Liver (tissue), 9 donors: ENCODE data around the gene LYZL6. TPM values are rescaled to one million over a fixed set of nuclear protein-coding genes. Genes with fewer than 3 reads are reported as not detected.
A peak's percentile ranks its signal among the peaks of the same experiment; 100 is the strongest.

Source experiments
- DNase-seq: peaks from one replicate; pipeline ENCODE4 v3.0.0-alpha.2; 2017; ENCODE audit warnings: low spot score
- H3K27ac ChIP-seq, 2 donors: one replicate each; pipeline ENCODE4 v1.7.0; 2013; ENCODE audit warnings: inconsistent platforms in 2 of 2, low read length in 2 of 2, control low read depth in 1 of 2, low read depth in 1 of 2, mild to moderate bottlenecking in 1 of 2
- H3K27me3 ChIP-seq, 4 donors: one replicate each; pipeline versions ENCODE4 v1.6.1 to v1.7.0; 2013; ENCODE audit warnings: low read length in 3 of 4, inconsistent platforms in 1 of 4, mild to moderate bottlenecking in 1 of 4, moderate library complexity in 1 of 4; ENCODE audit not compliant: control insufficient read depth in 4 of 4, insufficient read depth in 4 of 4
- H3K36me3 ChIP-seq, 4 donors: one replicate each; pipeline versions ENCODE4 v1.6.1 to v1.7.0; 2013; ENCODE audit warnings: low read length in 3 of 4, mild to moderate bottlenecking in 3 of 4, low read depth in 1 of 4, moderate library complexity in 1 of 4; ENCODE audit not compliant: control insufficient read depth in 4 of 4, insufficient read depth in 3 of 4
- H3K4me1 ChIP-seq, 4 donors: one replicate each; pipeline versions ENCODE4 v1.6.1 to v1.7.0; 2013; ENCODE audit warnings: low read length in 3 of 4, mild to moderate bottlenecking in 3 of 4, moderate library complexity in 1 of 4; ENCODE audit not compliant: control insufficient read depth in 4 of 4, insufficient read depth in 4 of 4
- H3K4me3 ChIP-seq, 3 donors: one replicate each; pipeline versions ENCODE4 v1.6.1 to v1.7.0; 2013; ENCODE audit warnings: low read length in 3 of 3, control low read depth in 1 of 3, low read depth in 1 of 3, mild to moderate bottlenecking in 1 of 3
- H3K9ac ChIP-seq, 2 donors: one replicate each; pipeline ENCODE4 v1.7.0; 2013; ENCODE audit warnings: low read length in 2 of 2, mild to moderate bottlenecking in 2 of 2, moderate library complexity in 2 of 2, control low read depth in 1 of 2, low read depth in 1 of 2
- H3K9me3 ChIP-seq, 4 donors: one replicate each; pipeline versions ENCODE4 v1.6.1 to v1.7.0; 2013; ENCODE audit warnings: low read length in 3 of 4; ENCODE audit not compliant: control insufficient read depth in 4 of 4
- ATF3 ChIP-seq: IDR thresholded peaks from 2 replicates; pipeline ENCODE4 v1.6.1; 2016; ENCODE audit warnings: antibody characterized with exemption
- EGR1 ChIP-seq, 2 donors: IDR thresholded peaks; 2 replicates each; pipeline ENCODE4 v1.6.1; 2016 to 2018; ENCODE audit warnings: antibody characterized with exemption in 2 of 2, low read depth in 2 of 2
- FOXA1 ChIP-seq: IDR thresholded peaks from 2 replicates; pipeline ENCODE4 v1.6.1; 2016; ENCODE audit warnings: antibody characterized with exemption
- FOXA2 ChIP-seq: IDR thresholded peaks from 2 replicates; pipeline ENCODE4 v1.6.1; 2016; ENCODE audit warnings: antibody characterized with exemption
- HNF4A ChIP-seq, 2 donors: conservative IDR thresholded peaks; 2 replicates each; pipeline ENCODE4 v1.6.1; 2016; ENCODE audit warnings: antibody characterized with exemption in 2 of 2, mild to moderate bottlenecking in 2 of 2
- HNF4G ChIP-seq: IDR thresholded peaks from 2 replicates; pipeline ENCODE4 v1.6.1; 2016; ENCODE audit warnings: antibody characterized with exemption
- JUND ChIP-seq, 2 donors: IDR thresholded peaks; 2 replicates each; pipeline ENCODE4 v1.6.1; 2016; ENCODE audit warnings: antibody characterized with exemption in 2 of 2
- MAX ChIP-seq: IDR thresholded peaks from 2 replicates; pipeline ENCODE4 v1.6.1; 2016; ENCODE audit warnings: antibody characterized with exemption
- NR2F2 ChIP-seq: IDR thresholded peaks from 2 replicates; pipeline ENCODE4 v1.6.1; 2016; ENCODE audit warnings: antibody characterized with exemption
- RAD21 ChIP-seq, 2 donors: IDR thresholded peaks; 2 replicates each; pipeline ENCODE4 v1.6.1; 2016; ENCODE audit warnings: antibody characterized with exemption in 2 of 2, mild to moderate bottlenecking in 2 of 2
- RXRA ChIP-seq, 2 donors: IDR thresholded peaks; 2 replicates each; pipeline ENCODE4 v1.6.1; 2017 to 2018; ENCODE audit warnings: antibody characterized with exemption in 2 of 2, mild to moderate bottlenecking in 1 of 2
- SP1 ChIP-seq: IDR thresholded peaks from 2 replicates; pipeline ENCODE4 v1.6.1; 2018; ENCODE audit warnings: antibody characterized with exemption, mild to moderate bottlenecking
- TAF1 ChIP-seq: conservative IDR thresholded peaks from 2 replicates; pipeline ENCODE4 v1.6.1; 2016; ENCODE audit warnings: antibody characterized with exemption, mild to moderate bottlenecking
- YY1 ChIP-seq: IDR thresholded peaks from 2 replicates; pipeline ENCODE4 v1.6.1; 2016; ENCODE audit warnings: antibody characterized with exemption, mild to moderate bottlenecking
- ZBTB33 ChIP-seq: IDR thresholded peaks from 2 replicates; pipeline ENCODE4 v1.6.1; 2016; ENCODE audit warnings: antibody characterized with exemption
- WGBS: extraction: QIAGEN DNeasy Blood & Tissue Kit; methylation state at CpG from one replicate; pipeline ENCODE4 v1.1.7; 2013; 5-methylcytosine and 5-hydroxymethylcytosine counted together
- polyA plus RNA-seq, 2 donors: library from polyadenylated mRNA; stranded (reverse) in 1 of 2; unstranded in 1 of 2; fragments of 200-250 nt in 1 of 2; fragments of >200 nt in 1 of 2; fragmentation: Nextera tagmentation in 1 of 2; extraction: Ambion mirVana in 1 of 2; gene quantifications; one replicate each; pipeline versions ENCODE4 v1.2.1 to v1.2.3, GENCODE V29; 2013 to 2015
- total RNA-seq, 2 donors: library from RNA; depleted of rRNA; stranded (reverse); fragments of >200 nt; gene quantifications; one replicate each; pipeline ENCODE4 v1.2.3, GENCODE V29; 2014
- TF ChIP-seq, protein P1 (sequence below): IDR thresholded peaks from 2 replicates; pipeline ENCODE4 v1.6.1; 2016; ENCODE audit warnings: antibody characterized with exemption, mild to moderate bottlenecking
- donor health status: healthy.
- donor health status: healthy.
- donor health status: healthy.
- donor health status: healthy.
- donor health status: healthy.

The LYZL6 gene
- total and polyA plus RNA-seq, 4 donors, result not detected

DNA sequence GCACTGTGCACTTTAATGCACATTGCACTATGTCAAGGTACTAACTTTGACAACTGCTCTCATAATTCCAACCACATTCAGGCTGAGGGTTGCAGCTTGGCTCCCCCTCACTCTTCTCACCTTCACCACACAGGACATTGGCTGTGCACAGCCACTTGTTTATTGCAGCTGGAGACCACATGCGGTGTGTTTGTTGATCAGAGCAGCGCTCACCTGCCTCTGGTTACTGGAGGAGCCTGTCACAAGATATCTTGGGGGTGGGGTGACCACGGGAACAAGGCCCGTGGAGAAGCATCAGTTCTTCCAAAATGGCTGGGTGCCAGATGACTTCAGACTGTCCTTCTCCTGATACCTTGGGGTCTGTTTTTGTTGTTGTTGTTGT, 52.7 kb downstream of the LYZL6 start:
- DNase-seq, result no peak
- Histone ChIP-seq H3K27me3 (no peaks in the 10 kb centered on the region), H3K4me1 (peaks cover 0 to 6% (median 1%) of the 10 kb centered on the region in 4 donors), H3K36me3 (no peaks in the 10 kb centered on the region), H3K9me3 (no peaks in the 10 kb centered on the region), H3K4me3 (no peak overlapping the region), H3K27ac (no peak overlapping the region), H3K9ac (no peak overlapping the region)
- WGBS, result 77% methylated on average over 4 of the region's 4 CpGs
- no peak for TF ChIP-seq MAX
- TF ChIP-seq HNF4A (conservative IDR thresholded peaks at IDR 0.05), result no peak
- no peak for TF ChIP-seq FOXA1
- TF ChIP-seq RXRA (IDR thresholded peaks at IDR 0.05), result no peak
- TF ChIP-seq TAF1, result no peak
- no peak for TF ChIP-seq RAD21 (IDR thresholded peaks at IDR 0.05)
- TF ChIP-seq ATF3, result no peak
- no peak for TF ChIP-seq NR2F2
- no peak for TF ChIP-seq HNF4G
- no peak for TF ChIP-seq SP1
- no peak for TF ChIP-seq EGR1 (IDR thresholded peaks at IDR 0.05; ENCODE audit: low read depth in 2 of 2)
- no peak for TF ChIP-seq FOXA2
- no peak for TF ChIP-seq ZBTB33
- TF ChIP-seq, protein P1, sequence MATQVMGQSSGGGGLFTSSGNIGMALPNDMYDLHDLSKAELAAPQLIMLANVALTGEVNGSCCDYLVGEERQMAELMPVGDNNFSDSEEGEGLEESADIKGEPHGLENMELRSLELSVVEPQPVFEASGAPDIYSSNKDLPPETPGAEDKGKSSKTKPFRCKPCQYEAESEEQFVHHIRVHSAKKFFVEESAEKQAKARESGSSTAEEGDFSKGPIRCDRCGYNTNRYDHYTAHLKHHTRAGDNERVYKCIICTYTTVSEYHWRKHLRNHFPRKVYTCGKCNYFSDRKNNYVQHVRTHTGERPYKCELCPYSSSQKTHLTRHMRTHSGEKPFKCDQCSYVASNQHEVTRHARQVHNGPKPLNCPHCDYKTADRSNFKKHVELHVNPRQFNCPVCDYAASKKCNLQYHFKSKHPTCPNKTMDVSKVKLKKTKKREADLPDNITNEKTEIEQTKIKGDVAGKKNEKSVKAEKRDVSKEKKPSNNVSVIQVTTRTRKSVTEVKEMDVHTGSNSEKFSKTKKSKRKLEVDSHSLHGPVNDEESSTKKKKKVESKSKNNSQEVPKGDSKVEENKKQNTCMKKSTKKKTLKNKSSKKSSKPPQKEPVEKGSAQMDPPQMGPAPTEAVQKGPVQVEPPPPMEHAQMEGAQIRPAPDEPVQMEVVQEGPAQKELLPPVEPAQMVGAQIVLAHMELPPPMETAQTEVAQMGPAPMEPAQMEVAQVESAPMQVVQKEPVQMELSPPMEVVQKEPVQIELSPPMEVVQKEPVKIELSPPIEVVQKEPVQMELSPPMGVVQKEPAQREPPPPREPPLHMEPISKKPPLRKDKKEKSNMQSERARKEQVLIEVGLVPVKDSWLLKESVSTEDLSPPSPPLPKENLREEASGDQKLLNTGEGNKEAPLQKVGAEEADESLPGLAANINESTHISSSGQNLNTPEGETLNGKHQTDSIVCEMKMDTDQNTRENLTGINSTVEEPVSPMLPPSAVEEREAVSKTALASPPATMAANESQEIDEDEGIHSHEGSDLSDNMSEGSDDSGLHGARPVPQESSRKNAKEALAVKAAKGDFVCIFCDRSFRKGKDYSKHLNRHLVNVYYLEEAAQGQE, result no peak
- no peak for TF ChIP-seq JUND (IDR thresholded peaks at IDR 0.05)

DNA sequence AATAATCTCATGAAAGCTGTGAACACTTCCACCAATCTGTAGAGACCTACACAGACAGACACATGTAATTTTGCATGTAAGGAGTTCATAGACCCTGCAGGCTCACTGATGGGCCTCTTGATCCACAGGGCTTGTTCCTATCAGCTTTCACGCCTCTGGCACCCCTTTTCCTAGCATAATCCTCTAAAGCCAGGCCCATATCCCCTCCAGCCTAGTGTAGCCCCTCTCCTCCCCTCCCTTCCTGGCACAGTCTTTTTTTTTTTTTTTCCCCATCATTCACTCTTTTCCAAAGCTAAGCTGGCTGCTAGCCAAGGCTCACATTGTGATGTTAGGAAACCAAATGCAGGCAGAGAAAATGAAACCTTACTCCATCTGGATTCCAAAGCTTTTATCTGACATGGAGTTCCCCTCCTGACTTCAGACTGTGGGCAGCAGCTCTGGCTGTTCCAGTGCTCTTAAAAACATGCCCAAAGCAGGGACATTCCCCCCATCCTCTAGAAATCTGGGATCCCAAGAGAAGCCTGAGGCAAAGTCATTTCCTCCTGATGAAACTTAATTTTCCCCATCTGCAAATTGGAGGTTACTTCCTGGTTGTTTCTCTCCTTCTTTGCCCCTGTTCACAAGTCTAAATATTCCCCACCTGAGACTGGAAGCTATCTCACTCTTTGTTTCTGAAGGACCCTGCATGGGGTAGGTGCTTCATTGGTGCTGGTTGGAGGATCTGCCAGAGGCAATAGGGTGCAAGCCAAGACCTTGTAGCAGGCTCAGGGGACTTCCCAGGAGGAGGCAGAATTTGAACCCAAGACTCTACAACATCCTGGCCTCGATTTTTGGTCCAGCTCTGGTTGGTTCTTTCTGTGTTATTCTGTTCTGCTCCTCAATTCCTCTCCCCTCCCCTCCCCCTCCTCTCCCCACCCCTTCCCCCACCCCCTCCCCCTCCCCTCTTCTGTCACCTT, 53.4 kb downstream of the LYZL6 start:
- DNase-seq, result no peak
- no peaks in the 10 kb centered on the region for H3K36me3 ChIP-seq
- H3K27me3 ChIP-seq, result no peaks in the 10 kb centered on the region
- H3K9me3 ChIP-seq, result no peaks in the 10 kb centered on the region
- TF ChIP-seq NR2F2 (no peak), YY1 (peak; percentile 45)
- peak overlapping the region in 1 of 2 donors; percentile 48 for H3K27ac ChIP-seq
- no peak overlapping the region for H3K4me3 ChIP-seq
- H3K9ac ChIP-seq, result no peak overlapping the region
- H3K4me1 ChIP-seq, result peaks cover 0 to 6% (median 1%) of the 10 kb centered on the region in 4 donors
- 87% methylated on average over 2 of the region's 2 CpGs for WGBS
